Measurements from ENCODE around the gene PIGU.

Gene PIGU

DNA sequence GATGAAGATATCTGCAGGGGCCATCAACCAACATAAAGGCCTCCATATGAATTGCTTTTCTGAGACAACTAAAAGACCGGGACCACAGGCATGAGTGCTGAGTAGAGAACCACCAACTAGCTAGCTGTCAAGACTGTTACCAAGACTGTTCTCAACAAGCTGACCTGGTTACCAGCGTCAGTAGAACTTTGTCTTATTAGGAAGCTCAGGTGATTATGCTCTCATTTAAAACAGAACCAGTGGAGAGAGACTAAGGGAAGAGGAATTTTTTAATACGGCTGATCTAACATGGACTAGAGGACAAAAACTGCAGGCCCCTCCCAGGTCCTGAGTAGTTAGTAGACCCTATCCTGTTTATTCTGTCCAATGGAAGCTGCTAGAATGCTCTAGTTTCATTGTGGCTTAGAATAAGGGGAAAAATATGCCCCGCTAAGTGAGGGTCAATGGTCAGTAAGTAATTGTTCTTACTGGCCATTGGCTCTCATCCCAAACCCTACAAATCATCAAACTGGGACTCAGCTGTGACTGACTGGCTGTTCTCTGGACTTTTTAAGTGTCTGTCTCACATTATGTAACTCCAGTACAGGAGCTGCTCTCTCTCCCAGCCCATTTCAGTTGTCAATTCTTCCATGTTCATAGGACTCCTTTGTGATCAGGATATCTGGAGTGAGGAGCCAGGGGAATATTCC is 164.5 kb downstream of the PIGU start:
- no peak for DNase-seq (ENCODE audit: low read depth in 2 of 2)

DNA sequence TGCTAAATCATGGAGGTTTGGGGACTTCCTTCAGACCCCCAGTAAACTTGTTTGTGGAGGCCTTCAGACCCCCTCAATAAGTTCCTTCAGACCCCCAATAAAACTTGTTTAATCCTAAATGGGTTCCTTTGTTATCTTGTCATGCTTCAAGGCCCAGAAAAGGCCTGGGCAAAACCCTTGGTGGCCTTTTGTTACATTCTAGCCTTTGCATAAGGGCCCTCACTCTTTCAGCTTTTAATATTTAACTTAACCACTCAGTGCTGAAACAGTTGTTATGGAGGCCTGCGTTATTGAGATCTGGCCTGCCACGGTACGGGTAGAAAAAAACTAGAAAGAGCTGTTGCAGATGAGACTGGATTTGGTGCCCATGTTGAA is 165.0 kb downstream of the PIGU start:
- DNase-seq (ENCODE audit: low read depth in 2 of 2) = no peak

DNA sequence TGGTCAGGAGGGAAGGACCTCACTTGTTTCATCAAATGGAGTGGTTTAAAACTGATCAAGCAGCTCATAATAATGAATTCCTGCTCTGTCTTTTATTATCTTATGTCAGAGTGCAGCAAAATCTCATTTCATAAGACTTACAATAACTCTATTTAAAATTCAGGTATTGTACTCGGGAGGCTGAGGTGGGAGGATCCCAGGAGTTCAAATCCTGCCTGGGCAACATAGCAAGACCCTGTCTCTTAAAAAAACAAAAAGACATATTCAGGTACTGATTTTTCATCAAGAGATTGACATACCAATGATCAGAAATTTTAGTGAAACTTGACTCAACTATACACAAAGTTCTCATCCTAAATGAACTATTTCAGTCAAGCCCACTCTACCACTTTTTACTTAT is 166.3 kb downstream of the PIGU start:
- DNase-seq (ENCODE audit: low read depth in 2 of 2) = no peak
